Measurements from ENCODE around the gene ENPEP.

Gene ENPEP

DNA sequence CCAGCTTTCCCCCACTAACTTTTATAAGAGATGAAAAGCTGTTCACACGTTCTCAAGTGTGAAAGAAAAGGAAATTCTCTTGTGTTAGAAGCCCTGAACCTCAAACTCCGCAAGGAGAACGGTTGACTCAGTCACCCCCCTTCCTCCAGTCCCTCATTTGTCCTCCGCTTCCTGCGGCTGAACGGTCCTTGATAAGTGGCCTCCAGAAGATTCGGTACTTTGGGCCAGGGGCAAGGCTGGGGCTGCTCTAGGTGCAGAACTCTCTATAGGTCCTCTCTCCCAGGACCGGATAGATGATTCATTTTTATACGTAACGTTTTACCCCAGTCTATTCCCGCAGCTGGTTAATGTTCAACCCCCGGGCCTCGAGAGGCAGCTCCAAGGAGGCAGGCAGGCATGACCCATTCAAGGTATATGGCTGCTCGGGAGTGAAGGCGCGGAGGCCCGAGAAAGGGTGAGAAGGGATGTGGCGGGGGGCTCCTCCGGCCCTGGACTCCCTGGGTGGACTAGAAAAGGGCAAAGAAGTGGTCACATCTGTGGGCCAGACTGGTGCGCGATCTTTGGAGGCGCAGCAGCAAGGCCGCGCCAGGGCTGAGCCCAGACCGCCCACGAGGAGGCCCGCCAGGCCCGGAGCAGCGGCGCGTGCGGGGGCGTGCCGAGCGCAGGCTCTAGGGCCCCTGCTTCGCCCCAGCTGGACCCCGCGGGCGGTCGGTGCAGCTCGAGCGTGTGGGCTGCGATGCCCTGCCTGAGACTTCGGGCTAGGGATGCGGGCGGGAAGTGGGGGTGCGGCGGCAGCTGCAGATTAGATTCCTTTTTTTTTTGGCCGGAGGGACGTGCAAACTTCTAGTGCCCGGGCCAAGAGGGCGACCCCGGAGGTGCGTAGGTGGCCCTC is 135.2 kb downstream of the ENPEP start:
- no peak for DNase-seq

- no peak for DNase-seq
Measured at GRCh38 chr4:110611968-110612447, 136.1 kb downstream of the ENPEP start.

DNA sequence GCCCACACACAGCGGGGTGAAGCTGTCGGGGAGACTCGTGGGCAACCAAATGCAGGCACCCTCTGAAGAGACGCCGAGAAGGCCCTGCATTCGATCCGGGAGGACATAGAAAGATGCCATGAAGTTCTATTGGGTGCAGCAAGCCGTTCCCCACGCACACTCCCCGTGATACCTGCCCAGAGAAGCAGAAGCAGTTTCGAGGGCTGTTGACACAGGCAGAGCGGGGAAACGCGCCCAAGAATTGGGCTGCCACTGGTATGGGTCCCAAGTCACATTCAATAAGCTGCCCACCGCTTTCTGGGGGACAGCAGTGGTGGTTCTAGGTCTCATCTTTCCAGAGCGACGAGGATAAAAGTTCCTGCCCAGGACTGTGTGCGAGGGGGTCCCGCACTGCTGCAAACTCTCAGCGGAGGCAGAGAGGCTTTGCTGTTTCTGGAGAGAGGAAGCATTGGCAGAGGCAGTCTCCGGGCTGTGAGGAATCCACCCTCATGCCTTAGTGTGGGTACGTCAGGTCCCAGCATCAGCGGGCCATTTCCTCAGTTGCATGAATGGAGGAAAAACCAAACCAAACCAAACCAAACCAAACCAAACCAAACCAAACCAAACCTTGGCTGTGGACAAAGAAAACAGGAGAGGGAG is 136.8 kb downstream of the ENPEP start:
- DNase-seq, result no peak

- DNase-seq, result no peak
Measured at GRCh38 chr4:110613745-110614144, 137.8 kb downstream of the ENPEP start.

DNA sequence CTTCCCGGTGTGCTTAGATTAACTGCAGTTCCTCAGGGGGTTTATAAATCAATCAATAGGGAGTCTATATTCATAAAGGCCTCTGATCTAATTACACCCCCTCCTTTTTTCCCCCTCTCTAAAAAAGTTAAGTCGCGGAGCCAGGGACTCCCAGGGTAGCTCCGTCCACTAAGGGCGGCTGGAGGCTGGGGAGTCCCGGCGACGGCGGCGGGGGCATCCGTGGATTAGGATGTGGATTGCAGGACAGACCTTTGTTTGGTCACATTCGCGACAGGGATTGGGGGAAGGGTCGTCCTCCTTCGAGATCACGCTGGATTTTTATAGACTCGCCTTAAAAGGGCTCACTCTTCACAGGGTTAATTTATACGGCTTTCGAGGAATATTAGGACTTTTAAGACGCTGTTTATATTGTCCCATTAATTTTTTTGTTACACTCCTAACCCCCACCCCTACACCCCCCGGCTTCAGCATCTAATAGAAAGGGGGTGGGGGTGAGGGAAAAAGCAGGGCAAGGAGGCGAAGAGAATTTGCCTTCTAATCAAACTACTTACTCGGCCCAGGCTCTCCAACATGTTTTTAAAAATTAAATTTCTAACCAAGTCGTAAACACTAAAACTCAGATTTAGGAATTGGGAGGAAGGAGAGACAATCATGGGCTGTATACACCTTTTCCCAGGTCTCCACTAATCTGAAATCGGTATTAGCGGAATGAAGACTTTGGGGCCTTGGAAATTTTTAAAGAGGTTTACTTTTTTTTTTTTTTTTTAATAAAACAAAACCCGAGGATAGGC is 138.4 kb downstream of the ENPEP start:
- DNase-seq, result no peak
